ENCODE data around the gene SMLR1. TPM values are rescaled to one million over a fixed set of nuclear protein-coding genes. Genes with fewer than 3 reads are reported as not detected.

SMLR1 gene
- total RNA-seq, 2 experiments from 2014 or later = not detected

DNA sequence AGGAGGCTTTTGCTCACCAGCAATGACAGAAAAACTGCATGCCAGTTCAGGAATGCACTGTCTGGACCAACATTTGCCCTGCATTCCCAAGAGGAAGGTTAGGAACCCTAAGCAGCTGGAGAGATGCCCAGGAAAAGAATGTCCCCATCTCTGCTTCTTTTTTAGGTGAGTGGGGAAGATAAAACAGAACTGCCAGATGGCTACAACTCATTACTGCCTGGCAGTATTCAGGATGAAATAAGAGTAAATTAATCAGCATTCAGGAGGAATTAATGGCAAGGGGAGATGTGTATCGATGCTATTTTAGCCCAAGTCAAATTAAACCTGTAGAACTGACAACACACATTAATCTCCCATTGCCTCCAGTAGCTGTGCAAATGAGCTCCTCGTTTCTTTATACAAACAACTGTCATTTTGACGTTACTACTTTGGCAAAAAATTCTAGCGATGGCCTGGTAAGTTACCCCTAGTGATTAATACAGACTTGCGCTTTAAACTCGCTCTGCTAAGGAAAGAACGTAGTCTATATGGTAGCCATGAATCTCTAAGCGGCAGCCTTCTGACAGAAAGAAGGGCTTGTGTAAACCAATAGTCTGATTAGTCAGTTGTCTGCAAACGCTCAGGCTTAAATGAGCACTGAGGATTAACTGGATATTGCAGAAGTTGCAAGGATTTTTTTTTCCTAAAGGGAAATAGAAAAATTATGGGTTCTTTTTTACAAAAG, 16.7 kb upstream of the SMLR1 start:
- no peaks in the 10 kb centered on the region for H3K4me1 ChIP-seq (ENCODE audit: insufficient read depth, low read length)
- ATAC-seq (ENCODE audit: poor library complexity) (no peak), DNase-seq (no peak)
- H3K9me3 ChIP-seq (ENCODE audit: control insufficient read depth in 1 of 2, insufficient read depth in 1 of 2, low read length in 2 of 2) = no peaks in the 10 kb centered on the region
- no peaks in the 10 kb centered on the region for H3K36me3 Mint-ChIP-seq (ENCODE audit: low read depth)
- no peaks in the 10 kb centered on the region for H3K36me3 ChIP-seq (ENCODE audit: insufficient read depth, low read length)
- H3K4me1 Mint-ChIP-seq (ENCODE audit: low read depth) = no peaks in the 10 kb centered on the region
- no peak overlapping the region for H3K27ac Mint-ChIP-seq
- no peak overlapping the region for H3K4me3 Mint-ChIP-seq
- CTCF ChIA-PET = no interaction called here
- TF ChIP-seq, protein P1, sequence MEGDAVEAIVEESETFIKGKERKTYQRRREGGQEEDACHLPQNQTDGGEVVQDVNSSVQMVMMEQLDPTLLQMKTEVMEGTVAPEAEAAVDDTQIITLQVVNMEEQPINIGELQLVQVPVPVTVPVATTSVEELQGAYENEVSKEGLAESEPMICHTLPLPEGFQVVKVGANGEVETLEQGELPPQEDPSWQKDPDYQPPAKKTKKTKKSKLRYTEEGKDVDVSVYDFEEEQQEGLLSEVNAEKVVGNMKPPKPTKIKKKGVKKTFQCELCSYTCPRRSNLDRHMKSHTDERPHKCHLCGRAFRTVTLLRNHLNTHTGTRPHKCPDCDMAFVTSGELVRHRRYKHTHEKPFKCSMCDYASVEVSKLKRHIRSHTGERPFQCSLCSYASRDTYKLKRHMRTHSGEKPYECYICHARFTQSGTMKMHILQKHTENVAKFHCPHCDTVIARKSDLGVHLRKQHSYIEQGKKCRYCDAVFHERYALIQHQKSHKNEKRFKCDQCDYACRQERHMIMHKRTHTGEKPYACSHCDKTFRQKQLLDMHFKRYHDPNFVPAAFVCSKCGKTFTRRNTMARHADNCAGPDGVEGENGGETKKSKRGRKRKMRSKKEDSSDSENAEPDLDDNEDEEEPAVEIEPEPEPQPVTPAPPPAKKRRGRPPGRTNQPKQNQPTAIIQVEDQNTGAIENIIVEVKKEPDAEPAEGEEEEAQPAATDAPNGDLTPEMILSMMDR (IDR thresholded peaks at IDR 0.05) = no peak
- POLR2A ChIA-PET = no interaction called here
- no peak overlapping the region for H3K4me3 ChIP-seq (ENCODE audit: low read length)
- H3K27ac ChIP-seq (ENCODE audit: low read depth in 1 of 2, low read length in 2 of 2) = no peak overlapping the region
- H3K27me3 Mint-ChIP-seq = peaks cover 5% of the 10 kb centered on the region
- no peaks in the 10 kb centered on the region for H3K9me3 Mint-ChIP-seq
- intact Hi-C loops (cut with DNase I, micrococcal nuclease) = no loop called here
- peaks cover 0 to 5% of the 10 kb centered on the region in 2 experiments for H3K27me3 ChIP-seq (ENCODE audit: control insufficient read depth in 1 of 2, insufficient read depth in 2 of 2, low read length in 2 of 2)

DNA sequence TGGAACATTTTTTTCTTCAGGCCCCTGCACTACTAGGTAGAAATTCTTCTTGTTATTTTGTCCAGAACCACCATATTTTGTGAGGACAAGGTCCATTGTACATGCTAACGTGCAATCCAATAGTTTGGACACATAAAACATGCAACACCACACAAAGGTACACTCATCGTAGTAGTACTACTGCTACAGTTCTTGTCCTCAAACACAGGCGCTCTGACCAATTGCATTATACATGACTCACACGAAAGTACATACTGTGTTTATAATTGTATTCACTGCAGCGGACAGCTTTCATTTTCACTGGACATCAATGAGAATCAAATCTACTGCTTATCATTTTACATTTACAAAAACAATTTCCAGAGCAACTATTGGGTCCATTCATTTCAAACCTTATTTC, 15.3 kb upstream of the SMLR1 start:
- Mint-ChIP-seq H3K27ac (no peak overlapping the region), H3K4me3 (no peak overlapping the region), H3K9me3 (no peaks in the 10 kb centered on the region), H3K36me3 (ENCODE audit: low read depth) (no peaks in the 10 kb centered on the region), H3K4me1 (ENCODE audit: low read depth) (no peaks in the 10 kb centered on the region), H3K27me3 (peaks cover 5% of the 10 kb centered on the region)
- Histone ChIP-seq H3K9me3 (ENCODE audit: control insufficient read depth in 1 of 2, insufficient read depth in 1 of 2, low read length in 2 of 2) (no peaks in the 10 kb centered on the region), H3K27ac (ENCODE audit: low read depth in 1 of 2, low read length in 2 of 2) (no peak overlapping the region), H3K4me1 (ENCODE audit: insufficient read depth, low read length) (no peaks in the 10 kb centered on the region), H3K4me3 (ENCODE audit: low read length) (no peak overlapping the region), H3K36me3 (ENCODE audit: insufficient read depth, low read length) (no peaks in the 10 kb centered on the region), H3K27me3 (ENCODE audit: control insufficient read depth in 1 of 2, insufficient read depth in 2 of 2, low read length in 2 of 2) (peaks cover 0 to 5% of the 10 kb centered on the region in 2 experiments)
- ChIA-PET CTCF (interaction anchor here (0.6 kb wide), 1 partner anchor 1663 kb away, joined by 3 read pairs; no protein-coding TSS in a partner anchor), POLR2A (no interaction called here)
- DNase-seq = no peak
- TF ChIP-seq, protein P1 (IDR thresholded peaks at IDR 0.05) = no peak
- ATAC-seq (ENCODE audit: poor library complexity) = no peak
- intact Hi-C loops (cut with DNase I, micrococcal nuclease) = no loop called here

DNA sequence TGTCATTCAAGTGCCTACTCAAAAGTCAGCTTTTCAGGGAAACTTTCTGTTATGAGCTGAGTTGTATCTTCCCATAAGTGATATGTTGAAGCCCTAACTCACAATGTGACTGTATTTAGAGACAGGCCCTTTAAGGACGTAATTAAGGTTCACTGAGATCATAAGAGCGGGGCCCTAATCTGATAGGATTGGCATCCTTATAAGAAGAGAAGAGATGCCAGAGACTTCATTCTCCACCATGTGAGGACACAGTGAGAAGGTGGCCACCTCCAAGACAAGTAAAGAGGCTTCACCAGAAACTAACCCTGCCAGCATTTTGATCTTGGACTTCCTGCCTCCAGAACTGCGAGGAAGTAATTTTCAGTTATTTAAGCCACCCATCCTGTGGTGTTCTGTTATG, 12.7 kb upstream of the SMLR1 start:
- ChIA-PET POLR2A (no interaction called here), CTCF (no interaction called here)
- DNase-seq = no peak
- intact Hi-C loops (cut with DNase I, micrococcal nuclease) = no loop called here
- Histone ChIP-seq H3K27ac (ENCODE audit: low read depth in 1 of 2, low read length in 2 of 2) (no peak overlapping the region), H3K36me3 (ENCODE audit: insufficient read depth, low read length) (no peaks in the 10 kb centered on the region), H3K9me3 (ENCODE audit: control insufficient read depth in 1 of 2, insufficient read depth in 1 of 2, low read length in 2 of 2) (no peaks in the 10 kb centered on the region), H3K27me3 (ENCODE audit: control insufficient read depth in 1 of 2, insufficient read depth in 2 of 2, low read length in 2 of 2) (peaks cover 0 to 5% of the 10 kb centered on the region in 2 experiments), H3K4me3 (ENCODE audit: low read length) (no peak overlapping the region), H3K4me1 (ENCODE audit: insufficient read depth, low read length) (no peaks in the 10 kb centered on the region)
- H3K27ac Mint-ChIP-seq = no peak overlapping the region
- TF ChIP-seq, protein P1 (IDR thresholded peaks at IDR 0.05) = no peak
- no peak for ATAC-seq (ENCODE audit: poor library complexity)
- H3K4me1 Mint-ChIP-seq (ENCODE audit: low read depth) = no peaks in the 10 kb centered on the region
- no peaks in the 10 kb centered on the region for H3K9me3 Mint-ChIP-seq
- H3K36me3 Mint-ChIP-seq (ENCODE audit: low read depth) = no peaks in the 10 kb centered on the region
- H3K27me3 Mint-ChIP-seq = no peaks in the 10 kb centered on the region
- H3K4me3 Mint-ChIP-seq = no peak overlapping the region

All from CD4-positive, alpha-beta T cell (primary cell).